ENCODE measurements around the gene DSCAM.
"Not testable (repeated sequence)": the region's sequence is repeated elsewhere in the genome, so short reads cannot be mapped to it uniquely, and the experiment has no call there.

DSCAM gene, protein sequence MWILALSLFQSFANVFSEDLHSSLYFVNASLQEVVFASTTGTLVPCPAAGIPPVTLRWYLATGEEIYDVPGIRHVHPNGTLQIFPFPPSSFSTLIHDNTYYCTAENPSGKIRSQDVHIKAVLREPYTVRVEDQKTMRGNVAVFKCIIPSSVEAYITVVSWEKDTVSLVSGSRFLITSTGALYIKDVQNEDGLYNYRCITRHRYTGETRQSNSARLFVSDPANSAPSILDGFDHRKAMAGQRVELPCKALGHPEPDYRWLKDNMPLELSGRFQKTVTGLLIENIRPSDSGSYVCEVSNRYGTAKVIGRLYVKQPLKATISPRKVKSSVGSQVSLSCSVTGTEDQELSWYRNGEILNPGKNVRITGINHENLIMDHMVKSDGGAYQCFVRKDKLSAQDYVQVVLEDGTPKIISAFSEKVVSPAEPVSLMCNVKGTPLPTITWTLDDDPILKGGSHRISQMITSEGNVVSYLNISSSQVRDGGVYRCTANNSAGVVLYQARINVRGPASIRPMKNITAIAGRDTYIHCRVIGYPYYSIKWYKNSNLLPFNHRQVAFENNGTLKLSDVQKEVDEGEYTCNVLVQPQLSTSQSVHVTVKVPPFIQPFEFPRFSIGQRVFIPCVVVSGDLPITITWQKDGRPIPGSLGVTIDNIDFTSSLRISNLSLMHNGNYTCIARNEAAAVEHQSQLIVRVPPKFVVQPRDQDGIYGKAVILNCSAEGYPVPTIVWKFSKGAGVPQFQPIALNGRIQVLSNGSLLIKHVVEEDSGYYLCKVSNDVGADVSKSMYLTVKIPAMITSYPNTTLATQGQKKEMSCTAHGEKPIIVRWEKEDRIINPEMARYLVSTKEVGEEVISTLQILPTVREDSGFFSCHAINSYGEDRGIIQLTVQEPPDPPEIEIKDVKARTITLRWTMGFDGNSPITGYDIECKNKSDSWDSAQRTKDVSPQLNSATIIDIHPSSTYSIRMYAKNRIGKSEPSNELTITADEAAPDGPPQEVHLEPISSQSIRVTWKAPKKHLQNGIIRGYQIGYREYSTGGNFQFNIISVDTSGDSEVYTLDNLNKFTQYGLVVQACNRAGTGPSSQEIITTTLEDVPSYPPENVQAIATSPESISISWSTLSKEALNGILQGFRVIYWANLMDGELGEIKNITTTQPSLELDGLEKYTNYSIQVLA (N-terminal part only)

DNA sequence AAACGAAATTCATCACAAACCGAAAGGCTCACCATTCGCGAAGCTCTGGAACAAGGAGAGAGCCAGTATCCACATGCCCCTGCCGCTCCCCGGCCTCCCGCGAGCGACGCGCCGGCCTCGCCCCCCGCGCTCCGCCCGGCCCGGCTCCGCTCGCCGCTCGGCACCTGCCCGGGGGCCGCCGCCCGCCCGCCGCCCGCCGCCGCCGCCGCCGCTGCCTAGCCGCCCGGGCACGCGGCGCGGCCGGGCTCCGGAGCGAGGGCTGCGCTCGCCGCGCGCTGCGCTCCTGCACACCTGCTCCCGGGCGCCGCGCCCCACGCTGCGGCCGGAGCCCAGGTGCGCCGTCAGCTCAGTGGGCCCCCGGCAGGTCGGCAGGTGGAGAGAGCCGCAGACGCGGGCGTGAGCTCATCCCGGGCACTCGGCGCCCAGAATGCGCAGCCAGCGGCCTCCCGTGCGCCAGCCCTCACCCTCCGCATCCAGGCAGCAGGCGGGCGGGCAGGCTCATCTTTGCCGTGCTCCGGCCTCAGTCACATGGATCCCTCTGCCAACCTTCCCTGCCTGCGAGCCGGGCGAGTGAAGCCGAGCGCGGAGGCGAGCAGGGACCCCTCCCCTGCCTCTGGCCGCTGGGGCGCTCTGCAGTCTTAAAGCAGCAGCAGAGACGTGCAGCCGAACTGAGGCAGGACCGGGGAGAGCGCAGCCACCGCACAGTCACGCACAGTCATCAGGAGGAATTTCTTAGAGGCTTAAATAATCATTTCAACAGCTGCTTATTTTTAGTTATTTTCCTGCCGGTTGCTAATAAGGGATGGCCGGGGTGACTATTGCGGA lies at the start of gene DSCAM:
DSCAM (minus strand) TSS at position 572 of the 825 bp plus-strand sequence; CDS start at position 75, 497 bp downstream.
- DNase-seq, result no peak

DNA sequence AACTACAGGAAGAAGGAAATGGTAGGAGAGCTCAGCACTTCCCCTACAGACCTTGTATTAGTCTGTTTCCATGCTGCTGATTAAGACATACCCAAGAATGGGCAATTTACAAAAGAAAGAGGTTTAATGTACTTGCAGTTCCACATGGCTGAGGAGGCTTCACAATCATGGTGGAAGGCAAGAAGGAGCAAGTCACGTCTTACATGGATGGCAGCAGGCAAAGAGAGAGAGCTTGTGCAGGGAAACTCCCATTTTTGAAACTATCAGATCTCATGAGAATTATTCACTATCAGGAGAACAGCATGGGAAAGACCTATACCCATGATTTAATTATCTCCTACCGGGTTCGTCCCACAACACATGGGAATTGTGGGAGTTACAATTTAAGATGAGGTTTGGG lies 48.7 kb upstream of the DSCAM start:
- not testable (repeated sequence) for DNase-seq

DNA sequence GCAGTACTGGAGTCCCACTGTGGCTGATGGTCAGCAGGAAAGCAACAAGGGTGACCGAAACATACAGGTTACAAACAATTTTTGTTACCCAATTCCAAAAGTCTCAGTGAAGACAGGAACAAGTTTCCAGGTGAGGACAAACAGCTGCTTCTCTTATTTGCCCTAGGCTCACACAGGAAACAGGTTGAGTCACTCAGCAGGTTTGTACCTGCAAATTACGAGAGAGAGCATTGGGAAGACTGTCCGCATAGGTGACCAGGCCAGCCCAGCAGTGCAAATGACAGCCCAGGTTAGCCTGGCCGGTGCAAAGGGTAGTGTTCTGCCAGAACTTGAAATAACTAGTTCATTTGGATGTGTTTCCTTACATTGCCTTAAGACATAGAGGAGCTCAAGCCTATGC lies 40.0 kb upstream of the DSCAM start:
- no peak for DNase-seq

DNA sequence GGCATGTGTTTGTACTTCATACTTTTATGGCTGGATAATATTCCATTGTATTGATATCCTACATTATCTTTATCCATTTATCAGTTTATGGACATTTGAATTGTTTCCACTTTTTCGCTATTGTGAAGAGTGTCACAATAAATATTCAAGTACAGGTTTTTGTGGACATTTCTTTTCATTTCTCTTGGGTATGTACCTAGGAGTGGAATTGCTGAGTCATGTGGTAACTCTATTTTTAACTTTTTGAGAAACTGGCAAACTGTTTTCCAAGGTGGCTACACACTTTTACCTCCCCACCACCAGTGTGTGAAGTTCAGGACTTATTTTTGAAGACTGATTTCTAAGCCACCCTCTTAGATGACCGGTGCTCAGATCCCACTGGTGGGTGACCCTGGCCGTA lies 39.0 kb upstream of the DSCAM start:
- no peak for DNase-seq

DNA sequence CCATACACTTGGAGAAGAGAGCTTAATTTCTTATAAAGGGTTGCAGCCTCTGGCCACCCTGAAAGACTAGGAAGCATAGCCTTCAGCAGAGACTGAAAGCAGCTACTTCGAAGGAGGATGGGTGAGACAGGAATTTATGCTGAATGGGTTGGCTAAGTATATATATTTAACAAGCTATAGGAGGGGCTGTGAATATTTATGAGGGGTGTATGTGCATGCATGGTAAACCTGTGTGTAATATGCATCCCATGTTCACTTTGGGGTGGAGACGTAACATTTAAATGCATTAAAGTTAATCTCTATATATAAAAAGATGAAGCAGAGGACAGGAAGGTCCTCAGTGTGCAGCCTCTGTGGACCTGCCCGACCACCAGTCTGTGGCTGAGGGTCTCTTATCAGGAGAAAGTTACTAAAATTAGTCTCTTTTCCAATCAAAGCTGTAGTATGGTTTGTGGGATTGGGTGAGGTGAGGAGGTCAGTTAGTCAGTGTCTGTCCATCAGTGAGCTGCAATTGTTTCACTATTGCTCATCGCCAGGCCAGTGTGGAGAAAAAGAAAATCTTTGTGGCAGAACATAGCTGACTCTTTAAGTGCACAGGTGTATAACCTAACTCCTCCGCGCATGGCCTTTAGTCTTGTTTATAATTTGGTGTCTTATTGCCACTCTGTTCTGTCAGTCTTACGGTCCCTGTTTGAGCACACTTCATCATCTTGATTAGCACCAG lies 35.4 kb upstream of the DSCAM start:
- no peak for DNase-seq

DNA sequence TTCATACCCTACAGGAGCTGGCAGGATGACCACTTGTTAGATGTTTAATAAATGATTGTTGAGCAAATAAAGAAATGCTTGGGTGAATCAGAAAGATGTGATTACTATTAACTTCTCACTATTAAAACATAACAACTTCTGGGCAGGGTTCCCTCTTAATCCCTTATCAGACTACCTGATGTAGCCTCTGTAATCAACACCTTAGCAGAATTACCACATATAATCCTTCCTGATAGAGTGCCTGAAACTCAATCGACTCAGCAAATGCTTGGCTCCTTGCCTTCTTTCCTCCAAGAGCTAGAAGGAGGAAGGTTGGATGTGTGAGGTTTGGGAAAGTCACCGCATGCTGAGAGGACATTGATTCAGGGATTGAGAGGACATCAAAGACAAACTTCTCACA lies 34.8 kb upstream of the DSCAM start:
- DNase-seq, result no peak

DNA sequence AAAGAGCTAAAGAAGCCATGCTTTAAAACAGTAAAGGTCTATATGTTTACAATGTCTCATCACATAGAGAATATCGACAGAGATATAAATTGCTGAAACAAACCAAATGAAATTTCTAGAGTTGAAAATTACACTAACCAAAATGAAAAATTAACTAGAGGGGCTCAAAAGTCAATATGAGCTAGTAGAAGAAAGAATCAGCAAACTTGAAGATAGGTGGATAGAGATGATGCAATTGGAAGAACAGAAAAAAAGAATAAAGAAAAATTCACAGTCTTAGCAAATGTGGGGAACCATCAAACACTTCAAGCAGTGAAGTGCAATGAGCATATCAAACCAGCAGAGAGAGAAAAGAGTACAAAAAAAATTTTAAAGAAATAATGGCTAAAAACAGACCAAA lies 24.1 kb upstream of the DSCAM start:
- no peak for DNase-seq

DNA sequence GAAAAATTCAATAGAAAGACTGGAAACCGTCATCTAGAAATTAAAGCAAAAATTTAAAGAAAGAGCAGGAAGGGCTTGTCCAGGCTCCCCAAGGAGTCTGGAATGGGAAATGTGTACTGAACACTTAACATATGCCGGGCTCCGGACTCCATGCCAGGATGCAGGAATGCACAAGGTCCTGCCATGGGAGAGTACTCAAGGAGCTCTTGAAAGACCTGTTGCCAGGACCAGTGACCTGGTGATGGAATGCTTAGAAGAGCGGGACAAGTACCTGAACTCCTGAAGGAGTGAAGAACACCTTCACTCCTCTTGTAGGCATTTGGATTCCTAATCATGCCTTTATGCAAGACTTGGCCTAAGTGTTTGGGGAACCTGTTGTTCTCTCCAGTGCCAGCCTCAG lies 16.9 kb upstream of the DSCAM start:
- DNase-seq, result no peak

DNA sequence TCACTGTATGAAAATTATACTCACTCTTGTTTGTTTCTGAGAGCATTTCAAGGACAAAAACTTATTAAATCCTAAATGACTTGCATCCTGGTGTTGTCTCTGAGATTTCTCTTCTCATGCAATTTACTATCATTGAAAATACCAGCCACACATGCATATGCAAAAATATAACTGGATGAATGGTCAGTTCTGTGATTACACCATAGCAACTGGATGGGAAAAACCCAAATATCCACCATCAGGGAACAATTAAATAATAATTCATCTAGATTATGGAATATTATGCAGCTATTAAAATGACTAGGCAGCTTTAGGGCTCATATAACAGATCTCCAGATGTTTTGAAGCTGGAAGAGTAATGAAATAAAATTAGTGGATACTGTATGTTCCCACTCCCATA lies 11.6 kb upstream of the DSCAM start:
- no peak for DNase-seq

DNA sequence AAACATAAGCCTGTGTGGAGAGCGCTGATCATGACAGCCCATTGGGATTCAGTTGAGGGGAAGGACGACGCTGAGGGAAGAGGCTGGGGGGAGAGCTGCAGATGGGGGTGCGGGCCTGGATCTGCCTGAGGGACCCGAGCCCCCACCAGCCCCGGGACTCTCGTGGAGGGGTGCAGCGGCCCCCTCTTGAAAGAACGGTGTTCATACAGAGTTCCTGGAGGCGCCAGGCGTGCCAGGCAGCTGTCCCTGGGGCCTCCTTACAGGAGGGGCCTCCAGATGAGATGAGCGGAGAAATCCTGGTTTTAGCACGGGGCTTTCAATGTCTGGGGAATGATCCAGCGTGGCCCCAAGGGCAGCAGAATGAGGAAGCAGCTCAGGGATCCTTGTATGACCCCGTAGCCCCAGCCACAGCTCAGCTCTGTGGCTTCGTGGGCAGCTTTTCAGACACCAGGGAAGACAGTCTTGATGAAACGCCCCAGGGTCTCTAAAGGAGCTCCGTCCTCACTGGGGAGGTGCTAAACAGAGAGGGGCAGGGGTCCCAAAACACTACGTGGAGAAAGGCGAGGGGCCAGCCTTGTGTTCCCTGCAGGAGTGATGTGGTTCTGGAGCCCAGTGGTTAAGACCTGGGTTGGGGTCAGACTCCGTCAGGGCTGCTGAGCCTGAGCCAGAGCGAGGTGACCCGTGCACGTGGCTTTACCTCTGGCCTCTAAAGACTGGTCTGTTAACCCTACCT lies 7.2 kb upstream of the DSCAM start:
- no peak for DNase-seq

DNA sequence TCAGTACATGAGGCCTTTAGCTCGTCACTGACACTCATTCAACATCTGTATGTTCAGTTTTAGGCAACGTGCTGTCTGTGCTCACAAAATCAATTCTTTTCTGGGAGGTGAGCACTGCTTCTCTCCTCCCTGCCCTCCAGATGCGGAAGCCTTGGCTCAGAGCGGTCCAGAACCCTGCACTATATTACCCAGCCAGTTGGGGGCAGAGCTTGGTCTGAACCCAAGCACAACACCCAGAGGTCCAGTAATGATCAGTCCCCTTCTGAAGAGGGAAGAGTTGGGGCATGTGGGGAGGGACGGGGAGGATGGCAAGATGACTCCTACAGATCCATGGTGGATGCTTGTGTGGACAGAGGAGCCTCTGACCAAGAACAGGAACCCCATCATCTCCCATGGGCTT lies 5.6 kb upstream of the DSCAM start:
- no peak for DNase-seq

DNA sequence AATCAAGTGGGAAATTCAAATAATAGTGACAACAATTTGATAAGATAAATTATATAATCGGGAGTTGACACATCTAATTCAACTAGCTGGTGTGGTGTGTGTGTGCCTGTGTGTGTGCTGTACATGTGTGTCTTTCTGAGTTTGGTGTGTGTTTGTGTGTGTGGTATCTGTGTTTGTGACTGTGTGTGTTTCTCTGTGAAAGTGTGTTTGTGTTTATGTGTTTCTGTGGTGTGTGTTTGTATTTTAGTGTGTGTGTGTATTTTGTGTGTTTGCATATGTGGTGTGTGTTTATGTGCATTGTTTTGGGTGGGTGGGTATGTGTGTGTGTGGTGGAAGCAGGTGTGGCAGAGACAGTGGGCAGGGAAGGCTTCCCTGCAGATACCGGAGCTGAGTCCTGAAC lies 4.8 kb upstream of the DSCAM start:
- DNase-seq, result no peak

DNA sequence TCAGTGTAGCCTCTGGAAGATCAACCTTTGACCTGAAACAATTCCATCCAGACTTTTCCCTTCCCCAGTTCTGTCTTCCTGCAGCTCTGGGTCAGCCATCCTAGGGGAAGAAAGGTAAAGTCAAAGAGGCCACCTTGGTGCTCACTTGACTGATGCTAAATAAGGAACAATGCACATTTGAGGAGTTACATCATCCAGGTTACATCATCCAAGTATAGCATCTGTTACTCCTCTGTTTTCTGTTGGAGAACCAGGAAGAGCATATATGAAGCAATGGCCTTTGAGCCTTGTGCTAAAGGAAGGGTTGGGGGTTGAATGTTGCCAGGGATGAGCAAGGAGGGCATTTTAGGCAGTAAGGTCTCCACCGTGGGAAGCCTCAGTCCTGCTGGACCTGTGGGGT lies 3.1 kb upstream of the DSCAM start:
- DNase-seq, result no peak

DNA sequence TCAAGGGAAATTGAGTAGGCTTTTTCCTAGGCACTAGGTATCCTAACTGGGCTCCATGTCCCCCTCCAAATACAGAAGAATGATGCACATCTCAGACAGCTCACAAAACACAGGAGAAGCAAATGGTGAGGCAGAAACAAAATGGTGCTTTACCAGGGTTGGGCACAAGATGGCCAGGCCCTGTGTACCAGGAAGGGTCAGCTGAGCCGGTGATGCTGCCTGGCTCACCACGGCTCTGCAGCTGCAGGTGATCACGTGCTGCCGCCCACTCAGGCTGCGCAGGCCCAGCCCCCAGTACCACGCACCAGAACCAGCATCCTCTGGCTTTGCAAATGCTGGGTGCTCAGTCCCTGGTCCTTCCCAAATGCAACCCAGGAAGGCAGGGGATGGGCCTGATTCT lies 993 bp upstream of the DSCAM start:
- DNase-seq, result no peak

DNA sequence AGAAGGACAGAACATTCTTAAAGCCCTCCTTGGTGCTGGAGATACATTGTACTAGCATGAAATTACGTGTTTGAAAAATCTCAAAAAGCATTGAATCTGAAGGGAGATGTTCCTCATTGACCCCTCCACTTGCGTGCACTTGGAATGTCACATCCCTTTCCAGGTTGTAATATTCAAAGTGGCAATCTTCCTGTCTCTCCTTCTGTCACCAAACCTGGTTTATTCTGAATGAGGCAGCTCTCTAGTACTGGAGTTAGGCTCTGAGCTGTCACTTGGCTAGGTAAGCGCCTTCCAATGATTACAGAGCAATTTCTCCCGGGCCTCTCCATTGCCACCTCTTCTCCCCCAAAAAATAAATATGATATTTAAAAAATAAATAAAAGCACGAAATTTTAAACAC lies 855 bp downstream of the DSCAM start:
- DNase-seq, result no peak

DNA sequence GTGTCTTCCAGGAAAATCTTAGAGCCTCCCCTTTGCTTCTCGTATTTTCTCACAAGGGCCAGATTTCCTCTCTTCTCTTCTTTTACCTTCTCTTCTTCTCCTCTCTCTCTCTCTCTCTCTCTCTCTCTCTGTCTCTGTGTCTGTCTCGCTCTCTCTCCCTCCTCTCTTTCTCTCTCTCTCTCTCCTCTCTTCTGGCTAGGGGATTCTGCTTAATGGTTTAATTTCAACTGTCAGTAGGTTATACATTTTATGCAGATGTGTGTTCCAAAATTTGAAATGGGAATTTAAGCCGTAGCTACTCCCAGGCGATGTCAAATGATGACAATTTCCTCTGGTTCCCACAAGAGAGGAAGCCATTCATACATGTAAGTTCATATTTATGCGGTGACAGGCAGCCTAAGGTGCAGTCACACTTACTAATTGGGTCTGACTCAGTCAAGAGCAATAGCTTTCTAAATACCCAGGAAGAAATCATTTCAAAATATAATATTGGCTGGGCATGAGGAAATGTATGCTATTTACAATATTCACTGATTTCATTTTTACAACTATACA lies 1.4 kb downstream of the DSCAM start:
- DNase-seq, result peak; percentile 47

DNA sequence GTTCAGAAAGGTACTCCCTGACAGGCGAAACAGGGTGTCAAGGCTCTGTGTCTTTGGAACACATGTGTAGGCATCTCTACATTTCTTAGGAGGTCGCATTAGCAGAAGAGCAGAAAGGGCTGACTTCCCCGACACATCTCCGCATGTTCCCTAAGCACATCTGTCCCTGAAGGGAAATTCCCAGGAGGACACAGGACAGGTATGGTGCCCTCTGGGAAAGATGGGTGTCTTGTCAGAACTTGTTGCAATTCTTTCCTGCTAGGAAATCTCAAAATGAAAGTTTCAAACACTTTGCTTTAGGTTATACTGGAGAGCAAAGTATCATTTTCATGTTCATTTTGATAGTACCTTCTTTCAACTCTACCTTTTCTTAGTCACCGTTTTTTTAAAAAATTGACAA lies 2.0 kb downstream of the DSCAM start:
- no peak for DNase-seq

DNA sequence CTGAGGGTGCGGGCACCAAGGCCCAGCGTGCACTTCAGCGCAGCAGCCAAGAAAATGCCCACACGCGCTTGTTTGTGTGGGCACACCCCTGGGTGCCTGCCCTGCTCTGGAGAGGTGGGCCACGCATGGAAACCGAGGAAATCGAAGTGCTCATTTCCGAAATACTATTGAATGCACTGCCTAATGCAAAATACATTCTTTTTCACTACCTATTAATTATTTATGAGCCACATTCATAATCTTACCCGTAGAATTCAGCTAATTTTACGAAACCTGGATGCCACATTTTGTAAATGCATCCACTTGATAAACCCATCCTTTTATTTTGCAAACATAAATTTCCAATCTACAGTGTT lies 4.8 kb downstream of the DSCAM start:
- no peak for DNase-seq

DNA sequence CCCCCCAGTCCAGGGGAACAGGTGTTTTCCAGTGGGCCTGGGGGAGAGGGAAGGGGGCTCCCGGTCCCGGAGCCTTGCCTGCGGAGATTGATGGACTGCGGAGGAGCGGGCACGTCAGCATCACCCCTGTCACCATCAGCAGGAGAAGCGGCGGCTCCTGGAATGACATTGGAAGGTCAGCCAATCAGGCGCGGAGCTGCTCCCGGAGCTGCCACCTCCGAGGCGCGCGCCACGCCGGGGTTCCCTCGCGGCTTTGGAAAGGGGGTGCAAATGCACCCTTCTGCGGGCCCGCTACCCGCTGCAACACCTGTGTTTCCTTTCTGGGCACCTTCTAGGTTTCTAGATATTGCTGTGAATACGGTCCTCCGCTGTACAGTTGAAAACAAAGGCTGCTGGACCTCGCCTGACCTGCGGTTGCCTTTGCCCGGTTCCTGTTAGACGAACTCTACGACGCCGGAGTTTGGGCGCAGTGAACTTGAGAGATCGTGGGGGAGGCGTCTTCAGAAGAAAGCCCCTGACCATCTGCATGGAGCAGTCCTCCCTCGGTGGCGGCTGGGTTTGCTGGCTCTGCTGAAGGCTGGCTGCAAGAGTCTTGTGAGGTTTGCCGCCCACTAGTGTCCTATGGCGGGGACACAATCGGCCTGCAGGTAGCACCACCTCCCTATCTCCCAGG lies 5.3 kb downstream of the DSCAM start:
- DNase-seq, result peak; percentile 56

DNA sequence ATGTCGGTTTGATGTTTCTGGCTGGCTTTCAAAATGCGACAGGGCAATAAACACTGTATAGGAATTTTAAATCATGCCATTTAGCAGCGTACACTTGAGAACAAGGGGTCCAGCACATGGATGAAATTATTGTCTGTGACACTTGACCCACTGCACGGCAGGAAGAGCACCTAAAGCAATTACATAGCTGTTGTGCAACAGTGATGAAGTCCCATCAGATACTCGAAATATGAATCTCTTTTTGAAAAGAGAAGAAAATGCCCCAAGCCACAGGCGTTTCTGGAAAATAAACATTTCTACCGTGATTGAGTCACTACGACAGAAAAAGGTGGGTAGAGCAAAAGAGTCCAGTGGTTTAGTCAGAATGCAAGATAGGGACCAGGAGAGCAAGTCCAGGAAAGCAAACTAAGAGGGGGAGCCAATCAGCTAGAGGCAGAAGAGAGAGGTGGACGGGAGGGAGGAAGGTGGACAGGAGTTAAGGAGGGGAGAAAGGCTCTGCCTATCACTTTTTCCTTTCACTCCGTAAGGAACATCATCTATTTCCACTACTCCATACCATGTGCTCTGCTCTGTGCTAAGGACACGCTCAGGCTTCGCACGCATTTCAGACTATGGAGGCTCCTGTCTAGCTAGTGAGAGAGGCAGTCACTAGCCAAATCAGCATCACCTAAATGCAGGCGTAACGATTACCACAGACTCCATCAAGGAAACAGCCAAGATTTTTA lies 6.4 kb downstream of the DSCAM start:
- DNase-seq, result peak; percentile 34
